Activated gamma-delta T cell (primary cell): Measurements from ENCODE around the gene WWOX.

Experiments
- DNase-seq: peaks from one replicate; lab custom pipeline; 2025; lab: John Stamatoyannopoulos, UW

Gene WWOX

GRCh38 chr16:78274771-78275170, 175.3 kb downstream of the WWOX start:
- no peak for DNase-seq

GRCh38 chr16:78275420-78275819, 176.0 kb downstream of the WWOX start:
- DNase-seq, result no peak

GRCh38 chr16:78277321-78278055, 178.0 kb downstream of the WWOX start:
- no peak for DNase-seq

GRCh38 chr16:78278056-78278450, 178.6 kb downstream of the WWOX start:
- no peak for DNase-seq

GRCh38 chr16:78281115-78281514, 181.7 kb downstream of the WWOX start:
- no peak for DNase-seq

GRCh38 chr16:78283548-78284251, 184.2 kb downstream of the WWOX start:
- DNase-seq, result no peak

- no peak for DNase-seq
Measured at GRCh38 chr16:78284326-78284725, 184.9 kb downstream of the WWOX start.

GRCh38 chr16:78284957-78285434, 185.5 kb downstream of the WWOX start:
- no peak for DNase-seq

- DNase-seq, result no peak
Measured at GRCh38 chr16:78285437-78285922, 186.0 kb downstream of the WWOX start.

GRCh38 chr16:78286065-78286464, 186.6 kb downstream of the WWOX start:
- DNase-seq, result no peak

- DNase-seq, result no peak
Measured at GRCh38 chr16:78288888-78289287, 189.4 kb downstream of the WWOX start.

GRCh38 chr16:78289373-78289772, 189.9 kb downstream of the WWOX start:
- no peak for DNase-seq

GRCh38 chr16:78289844-78290277, 190.4 kb downstream of the WWOX start:
- DNase-seq, result no peak

GRCh38 chr16:78290395-78290794, 190.9 kb downstream of the WWOX start:
- no peak for DNase-seq

- DNase-seq, result no peak
Measured at GRCh38 chr16:78290872-78291591, 191.6 kb downstream of the WWOX start.

- DNase-seq, result no peak
Measured at GRCh38 chr16:78291604-78292003, 192.2 kb downstream of the WWOX start.

GRCh38 chr16:78292086-78292843, 192.8 kb downstream of the WWOX start:
- no peak for DNase-seq

- no peak for DNase-seq
Measured at GRCh38 chr16:78292844-78293380, 193.5 kb downstream of the WWOX start.

- no peak for DNase-seq
Measured at GRCh38 chr16:78294538-78295225, 195.2 kb downstream of the WWOX start.

GRCh38 chr16:78297066-78297666, 197.7 kb downstream of the WWOX start:
- no peak for DNase-seq
